HG03460 (cell line): ENCODE results near the gene COL8A2.

ENCODE experiments used
- ATAC-seq: cut with Tn5 transposase; IDR thresholded peaks from one replicate; pipeline ENCODE4 v1.9.1; 2021; ENCODE audit not compliant: unreplicated experiment

The COL8A2 gene

GRCh38 chr1:36137226-36137625 lies 12.2 kb upstream of the COL8A2 start:
- ATAC-seq: no peak

- ATAC-seq: no peak
Measured at GRCh38 chr1:36136535-36136934, 11.5 kb upstream of the COL8A2 start.

GRCh38 chr1:36135796-36136195 lies 10.8 kb upstream of the COL8A2 start:
- no peak for ATAC-seq

GRCh38 chr1:36135330-36135667 lies 10.3 kb upstream of the COL8A2 start:
- no peak for ATAC-seq

GRCh38 chr1:36134505-36135329 lies 9.7 kb upstream of the COL8A2 start:
- no peak for ATAC-seq

GRCh38 chr1:36134031-36134430 lies 9.0 kb upstream of the COL8A2 start:
- no peak for ATAC-seq

- no peak for ATAC-seq
Measured at GRCh38 chr1:36133484-36133883, 8.5 kb upstream of the COL8A2 start.

GRCh38 chr1:36132029-36132428 lies 7.0 kb upstream of the COL8A2 start:
- no peak for ATAC-seq

- no peak for ATAC-seq
Measured at GRCh38 chr1:36128905-36129206, 3.8 kb upstream of the COL8A2 start.

- no peak for ATAC-seq
Measured at GRCh38 chr1:36128126-36128904, 3.3 kb upstream of the COL8A2 start.

- no peak for ATAC-seq
Measured at GRCh38 chr1:36126797-36127500, 1.9 kb upstream of the COL8A2 start.

GRCh38 chr1:36126005-36126716 lies 1.1 kb upstream of the COL8A2 start:
- no peak for ATAC-seq

- ATAC-seq: no peak
Measured at GRCh38 chr1:36124404-36125128, 456 bp downstream of the COL8A2 start.

- ATAC-seq: no peak
Measured at GRCh38 chr1:36123356-36123755, 1.7 kb downstream of the COL8A2 start.

GRCh38 chr1:36122062-36123030 lies 2.7 kb downstream of the COL8A2 start:
- ATAC-seq: no peak

GRCh38 chr1:36119456-36119855 lies 5.6 kb downstream of the COL8A2 start:
- ATAC-seq: no peak

GRCh38 chr1:36118447-36119204 lies 6.4 kb downstream of the COL8A2 start:
- ATAC-seq: no peak

GRCh38 chr1:36116901-36117300 lies 8.1 kb downstream of the COL8A2 start:
- ATAC-seq: no peak

GRCh38 chr1:36115931-36116330 lies 9.1 kb downstream of the COL8A2 start:
- ATAC-seq: no peak
